Naive B cell (primary cell): ENCODE results near the gene FAH. TPM values are rescaled to one million over a fixed set of nuclear protein-coding genes. Genes with fewer than 3 reads are reported as not detected.

Experiments used
- ATAC-seq, 2 donors: fragments of 150-1000 bp; cut with Tn5 transposase; 2 replicates each; pipeline ENCODE4 v1.10.0; 2021; ENCODE audit warnings: low read depth in 2 of 2, mild to moderate bottlenecking in 2 of 2, moderate library complexity in 2 of 2
- DNase-seq: peaks from one replicate; pipeline ENCODE4 v3.0.0; 2022
- H3K27ac Mint-ChIP-seq, 6 donors: one replicate each; pipeline ENCODE4 v1.8.0; 2020 to 2022; ENCODE audit warnings: mild to moderate bottlenecking in 6 of 6, mixed read lengths in 6 of 6, moderate library complexity in 5 of 6, inconsistent platforms in 2 of 6
- H3K27me3 Mint-ChIP-seq, 3 donors: one replicate each; pipeline ENCODE4 v1.8.0; 2021 to 2022; ENCODE audit warnings: mixed read lengths in 3 of 3, mild to moderate bottlenecking in 1 of 3
- H3K36me3 Mint-ChIP-seq, 2 donors: one replicate each; pipeline ENCODE4 v1.8.0; 2020 to 2022; ENCODE audit warnings: mixed read lengths in 2 of 2, inconsistent platforms in 1 of 2, mild to moderate bottlenecking in 1 of 2
- H3K4me1 Mint-ChIP-seq, 3 donors: one replicate each; pipeline ENCODE4 v1.8.0; 2020 to 2022; ENCODE audit warnings: mixed read lengths in 3 of 3, inconsistent platforms in 1 of 3, mild to moderate bottlenecking in 1 of 3, moderate library complexity in 1 of 3
- H3K4me3 Mint-ChIP-seq, 8 donors: one replicate each; pipeline ENCODE4 v1.8.0; 2020 to 2022; ENCODE audit warnings: mild to moderate bottlenecking in 8 of 8, mixed read lengths in 8 of 8, moderate library complexity in 8 of 8, inconsistent platforms in 2 of 8
- H3K9me3 Mint-ChIP-seq, 7 donors: one replicate each; pipeline ENCODE4 v1.8.0; 2020 to 2022; ENCODE audit warnings: mixed read lengths in 7 of 7, mild to moderate bottlenecking in 5 of 7, inconsistent platforms in 2 of 7, moderate library complexity in 1 of 7
- polyA plus RNA-seq, 6 donors: library from polyadenylated mRNA; unstranded; fragments of 300-500 nt; fragmentation: Illumina TruSeq; gene quantifications; one replicate each; pipeline ENCODE4 v1.2.3, GENCODE V29; 2021; ENCODE audit warnings: low read depth in 6 of 6

Gene FAH
- polyA plus RNA-seq, 6 donors from 2014 or later: 0.58 to 1.7 (median 0.97) TPM; not detected in 1

DNA sequence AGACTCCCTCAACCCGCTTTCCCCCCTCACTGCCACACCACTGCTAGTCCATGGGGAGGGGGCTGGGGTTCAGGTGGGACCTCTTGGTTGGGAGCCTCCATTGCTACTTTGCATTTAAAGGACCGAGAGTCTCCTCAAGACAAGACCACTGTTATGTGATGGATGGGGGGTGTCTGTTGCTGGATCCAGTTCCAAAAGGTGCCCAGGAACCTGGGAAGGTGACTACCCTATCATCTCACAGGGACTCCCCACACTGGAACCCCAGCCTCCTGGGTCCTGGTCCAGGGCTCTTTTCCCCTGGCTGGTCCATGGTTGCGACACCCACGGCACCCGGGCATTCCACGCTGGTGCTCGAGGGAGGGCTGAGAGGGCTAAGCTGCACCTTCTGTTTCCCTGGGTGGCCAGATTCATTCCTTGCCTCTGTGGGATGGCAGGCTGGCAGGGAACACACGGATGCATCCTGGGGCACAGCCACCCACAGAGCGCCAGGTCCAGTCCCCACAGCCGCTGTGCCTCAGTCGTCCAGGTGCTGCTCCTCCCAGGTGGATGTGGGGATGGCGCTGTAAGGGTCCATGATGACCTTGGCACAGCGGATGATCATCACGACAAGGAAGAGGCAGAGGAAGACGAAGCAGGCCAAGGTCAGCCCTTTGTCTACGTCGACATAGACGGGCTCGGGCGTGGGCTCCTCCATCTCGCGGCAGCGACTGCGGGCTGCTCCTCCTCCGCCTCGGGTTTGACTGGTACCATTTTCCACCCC, 48.6 kb downstream of the FAH start:
- DNase-seq (no peak), ATAC-seq (no peak)
- Mint-ChIP-seq H3K4me1 (no peaks in the 10 kb centered on the region), H3K9me3 (peaks cover 0 to 2% (median 0%) of the 10 kb centered on the region in 7 donors), H3K36me3 (no peaks in the 10 kb centered on the region), H3K4me3 (no peak overlapping the region), H3K27ac (no peak overlapping the region), H3K27me3 (peaks cover under 1 to 39% (median 32%) of the 10 kb centered on the region in 3 donors)

DNA sequence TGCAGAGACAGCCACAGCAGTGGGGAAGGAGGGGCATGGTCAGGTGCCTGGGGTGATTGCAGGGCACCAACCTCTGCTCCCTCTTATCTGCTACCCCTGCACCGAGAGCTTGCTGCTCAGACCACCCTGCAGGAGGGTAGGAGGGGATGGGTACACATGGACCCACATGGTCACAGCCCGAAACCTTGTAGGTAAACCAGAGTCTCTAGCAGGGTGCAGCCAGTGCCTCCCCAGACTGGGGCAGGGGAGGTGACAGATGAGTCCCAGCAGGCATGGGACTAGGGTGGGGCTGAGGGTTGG, 49.2 kb downstream of the FAH start:
- Mint-ChIP-seq H3K4me1 (no peaks in the 10 kb centered on the region), H3K4me3 (no peak overlapping the region), H3K27me3 (peaks cover 6 to 45% (median 37%) of the 10 kb centered on the region in 3 donors), H3K27ac (no peak overlapping the region), H3K9me3 (peaks cover 0 to 2% (median 0%) of the 10 kb centered on the region in 7 donors), H3K36me3 (no peaks in the 10 kb centered on the region)
- DNase-seq (no peak), ATAC-seq (no peak)

DNA sequence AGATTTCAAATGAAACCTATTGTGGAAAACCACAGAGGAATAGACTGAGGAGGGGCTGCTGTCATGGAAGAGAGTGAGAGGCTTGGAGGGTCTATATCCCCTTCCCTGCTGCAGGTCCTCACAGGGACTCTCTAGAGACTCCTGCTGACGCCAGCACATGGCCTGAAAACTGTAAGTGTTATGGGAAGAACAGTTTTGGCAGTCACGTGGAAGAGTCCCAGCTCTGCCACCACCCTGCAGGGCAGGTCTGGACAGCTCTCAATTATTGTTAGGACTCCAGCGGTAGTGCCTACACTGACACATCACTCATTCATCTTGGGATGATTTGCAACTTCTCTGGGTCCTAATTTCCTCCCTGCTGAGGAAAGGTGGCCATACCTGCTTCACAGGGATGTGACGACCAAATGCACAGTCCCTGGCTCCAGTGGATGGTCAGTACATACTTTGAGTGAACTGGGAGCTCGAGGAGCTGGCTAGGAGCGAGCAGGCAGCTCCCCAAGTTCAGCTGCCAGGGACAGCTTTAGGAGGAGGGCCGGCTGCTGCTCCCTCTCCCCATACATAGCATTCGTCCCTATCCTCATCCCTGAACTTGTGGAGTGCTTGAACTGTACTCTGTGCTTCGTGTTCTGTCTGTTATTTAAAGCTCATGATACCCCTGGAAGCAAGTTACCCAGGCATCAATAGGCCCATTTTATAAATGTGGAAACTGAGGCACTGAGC, 50.0 kb downstream of the FAH start:
- peaks cover 10 to 53% (median 41%) of the 10 kb centered on the region in 3 donors for H3K27me3 Mint-ChIP-seq
- no peaks in the 10 kb centered on the region for H3K9me3 Mint-ChIP-seq

DNA sequence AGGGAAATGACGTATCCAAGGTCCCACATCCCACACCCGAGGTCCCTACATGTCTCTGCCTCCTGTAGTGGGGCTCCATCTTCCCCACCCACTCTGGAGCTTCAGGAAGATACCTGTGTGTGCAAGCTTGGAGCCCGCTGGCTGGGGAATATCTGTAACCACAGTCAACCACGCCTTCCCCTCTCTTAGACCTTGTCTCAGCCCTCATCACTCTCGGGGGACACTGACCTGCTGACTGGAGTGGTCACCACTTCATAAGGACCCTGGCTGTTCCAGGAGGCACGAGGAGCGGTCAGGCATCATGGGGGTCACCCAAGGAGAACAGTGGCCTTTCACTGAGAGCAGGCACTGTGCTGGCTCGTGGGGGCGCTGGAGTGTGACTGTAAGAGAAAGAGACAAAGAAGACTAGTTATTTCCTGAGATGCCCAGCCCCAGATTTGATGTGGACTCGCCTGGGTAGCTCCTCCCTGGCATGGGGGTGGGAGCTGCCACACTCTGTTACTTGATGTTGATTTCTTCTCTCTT, 50.6 kb downstream of the FAH start:
- no peak for DNase-seq
- H3K4me3 Mint-ChIP-seq: peak overlapping the region in 1 of 8 donors; percentile 41
- H3K27me3 Mint-ChIP-seq: peaks cover 13 to 55% (median 41%) of the 10 kb centered on the region in 3 donors
- H3K27ac Mint-ChIP-seq: no peak overlapping the region
- H3K36me3 Mint-ChIP-seq: no peaks in the 10 kb centered on the region
- no peaks in the 10 kb centered on the region for H3K9me3 Mint-ChIP-seq
- no peaks in the 10 kb centered on the region for H3K4me1 Mint-ChIP-seq
- ATAC-seq: no peak

More for the DNA sequence above, 50.0 kb downstream of the FAH start:
- DNase-seq (no peak), ATAC-seq (no peak)
- Mint-ChIP-seq H3K4me1 (no peaks in the 10 kb centered on the region), H3K36me3 (no peaks in the 10 kb centered on the region), H3K4me3 (no peak overlapping the region), H3K27ac (peak overlapping the region in 1 of 6 donors; percentile 42)

DNA sequence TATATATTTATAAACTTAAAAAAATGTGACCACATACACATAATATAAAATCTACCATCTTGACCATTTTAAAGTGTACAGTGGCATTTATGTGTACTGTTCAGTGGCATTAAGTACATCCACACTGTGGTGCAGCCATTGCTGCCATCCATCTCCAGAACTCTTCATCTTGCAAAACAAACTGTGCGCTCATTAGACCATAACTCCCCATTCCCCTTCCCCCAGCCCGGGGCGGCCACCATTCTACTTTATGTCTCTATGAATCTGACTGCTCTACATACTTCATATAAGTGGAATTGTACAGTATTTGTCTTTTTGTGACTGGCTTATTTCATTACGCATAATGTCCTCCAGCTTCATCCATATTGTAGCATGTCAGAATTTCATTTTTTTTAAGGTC, 51.4 kb downstream of the FAH start:
- H3K4me1 Mint-ChIP-seq: no peaks in the 10 kb centered on the region
- H3K9me3 Mint-ChIP-seq: no peaks in the 10 kb centered on the region
- H3K27ac Mint-ChIP-seq: no peak overlapping the region
- no peaks in the 10 kb centered on the region for H3K36me3 Mint-ChIP-seq
- no peak for DNase-seq
- peaks cover 13 to 51% (median 41%) of the 10 kb centered on the region in 3 donors for H3K27me3 Mint-ChIP-seq
- no peak for ATAC-seq
- H3K4me3 Mint-ChIP-seq: no peak overlapping the region

DNA sequence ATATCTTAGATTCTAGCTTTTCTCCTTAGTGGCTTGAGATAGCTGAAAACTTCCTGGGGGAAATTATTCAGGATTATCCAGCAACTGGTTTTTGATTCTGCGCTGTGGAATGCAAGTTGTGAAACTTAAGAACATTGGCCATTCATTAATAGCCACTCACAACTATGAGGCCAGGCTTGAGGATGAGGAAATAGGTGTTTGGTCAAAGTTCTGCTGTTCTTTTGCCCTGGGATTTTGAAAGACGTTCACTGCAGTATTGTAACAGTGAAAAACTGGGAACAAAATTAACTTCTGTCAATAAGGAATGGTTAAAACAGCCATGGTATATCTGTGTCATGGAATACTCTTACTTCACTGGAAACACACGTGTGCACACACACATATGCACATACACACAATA, 55.1 kb downstream of the FAH start:
- Mint-ChIP-seq H3K36me3 (no peaks in the 10 kb centered on the region), H3K4me1 (no peaks in the 10 kb centered on the region), H3K27me3 (peaks cover 13 to 48% (median 38%) of the 10 kb centered on the region in 3 donors), H3K4me3 (no peak overlapping the region), H3K27ac (no peak overlapping the region), H3K9me3 (no peaks in the 10 kb centered on the region)
- no peak for DNase-seq
- no peak for ATAC-seq

DNA sequence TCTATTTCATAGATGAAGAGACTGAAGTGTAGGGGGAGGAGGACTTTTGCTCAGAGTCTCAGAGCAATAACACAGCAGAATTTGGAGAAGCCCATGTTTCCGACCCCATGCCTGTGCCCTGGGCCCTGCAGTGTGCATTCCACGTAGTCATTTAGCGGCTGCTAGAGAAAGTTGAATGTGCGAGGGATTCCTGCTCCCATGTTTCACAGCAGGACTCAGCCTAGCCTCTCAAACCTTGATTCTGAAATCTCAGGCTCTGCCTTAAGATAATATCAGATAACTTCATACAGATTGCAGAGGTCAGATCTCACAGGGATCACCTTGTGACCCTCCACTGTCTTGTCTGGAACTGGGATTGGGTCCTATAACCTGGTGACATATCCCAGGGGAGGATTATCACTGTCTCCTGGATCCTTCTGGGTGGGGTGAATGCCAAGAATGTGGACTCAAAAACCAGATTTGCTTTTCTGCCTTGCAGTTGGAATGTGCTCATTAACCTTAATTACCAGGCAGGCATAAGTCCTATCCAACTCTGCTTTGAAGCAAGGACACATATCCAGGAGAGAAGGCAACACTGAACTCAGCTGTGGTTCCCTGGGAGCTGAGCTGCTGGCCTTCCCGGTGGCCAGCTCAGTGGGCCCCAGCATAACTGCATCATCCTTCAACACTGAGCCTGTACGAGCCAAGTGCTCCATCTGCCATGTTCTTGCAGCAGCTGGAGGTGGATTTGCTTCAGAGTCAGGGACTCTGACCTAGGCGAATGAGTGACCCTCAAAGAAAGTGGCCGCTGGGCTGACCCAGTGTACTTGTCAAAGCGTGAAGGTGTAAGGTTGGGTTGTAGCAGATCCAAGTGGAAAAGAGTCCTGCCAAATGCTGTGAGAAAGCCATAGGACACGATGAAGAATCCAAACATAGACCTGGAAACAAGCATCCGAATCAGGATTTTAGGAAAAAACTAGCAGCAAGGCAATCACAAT, 56.2 kb downstream of the FAH start:
- Mint-ChIP-seq H3K27me3 (peaks cover 22 to 57% (median 48%) of the 10 kb centered on the region in 3 donors), H3K36me3 (no peaks in the 10 kb centered on the region), H3K27ac (no peak overlapping the region), H3K9me3 (peaks cover 0 to 6% (median 0%) of the 10 kb centered on the region in 7 donors), H3K4me3 (no peak overlapping the region), H3K4me1 (no peaks in the 10 kb centered on the region)
- no peak for DNase-seq
- ATAC-seq: no peak

DNA sequence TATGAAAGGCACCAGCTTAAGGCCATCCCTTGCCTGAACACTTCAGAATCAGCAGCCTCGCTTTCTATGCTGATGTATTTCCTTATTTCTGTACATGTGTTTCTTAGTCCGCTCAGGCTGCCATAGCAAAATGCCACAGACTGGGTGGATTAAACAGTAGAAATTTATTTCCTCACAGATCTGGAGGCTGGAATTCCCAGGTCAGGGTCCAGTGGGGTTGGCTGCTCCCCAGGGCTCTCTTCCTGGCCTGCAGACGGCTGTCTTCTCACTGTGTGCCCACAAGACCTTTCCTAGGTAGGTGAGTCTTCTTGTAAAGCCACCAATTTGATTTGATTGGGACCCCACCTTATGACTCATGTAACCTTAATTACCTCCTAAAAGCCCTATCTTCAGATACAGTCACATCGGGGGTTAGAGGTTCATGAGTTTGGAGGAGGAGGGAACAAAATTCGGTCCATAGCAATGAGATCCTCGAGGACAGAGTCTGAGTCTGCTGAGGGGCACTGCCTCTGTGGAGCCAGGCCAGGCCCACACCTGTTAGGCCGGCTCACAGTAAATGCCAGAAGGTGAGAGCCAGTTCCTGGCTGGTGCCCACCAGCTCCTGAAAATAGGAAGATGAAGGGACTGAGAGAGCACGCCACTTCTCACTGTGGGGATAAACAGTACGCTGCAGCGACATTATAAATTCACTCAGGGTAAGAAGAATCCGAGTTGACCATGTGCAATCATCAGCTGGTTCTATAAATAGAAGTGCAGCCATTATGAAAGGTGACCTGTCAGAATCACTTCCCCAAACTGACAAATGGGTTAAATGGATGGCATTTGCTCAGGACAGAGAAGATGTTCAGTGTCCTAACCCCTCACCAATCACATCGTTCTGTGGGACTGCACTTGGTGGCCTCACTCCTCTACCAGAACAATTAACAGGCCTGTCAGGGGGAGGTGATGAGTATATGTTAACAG, 58.1 kb downstream of the FAH start:
- H3K4me1 Mint-ChIP-seq: no peaks in the 10 kb centered on the region
- H3K27ac Mint-ChIP-seq: peak overlapping the region in 1 of 6 donors; percentile 8
- H3K36me3 Mint-ChIP-seq: no peaks in the 10 kb centered on the region
- H3K9me3 Mint-ChIP-seq: peaks cover 0 to 6% (median 0%) of the 10 kb centered on the region in 7 donors
- H3K27me3 Mint-ChIP-seq: peaks cover 22 to 54% (median 41%) of the 10 kb centered on the region in 3 donors
- no peak for DNase-seq
- H3K4me3 Mint-ChIP-seq: no peak overlapping the region
- ATAC-seq: no peak

DNA sequence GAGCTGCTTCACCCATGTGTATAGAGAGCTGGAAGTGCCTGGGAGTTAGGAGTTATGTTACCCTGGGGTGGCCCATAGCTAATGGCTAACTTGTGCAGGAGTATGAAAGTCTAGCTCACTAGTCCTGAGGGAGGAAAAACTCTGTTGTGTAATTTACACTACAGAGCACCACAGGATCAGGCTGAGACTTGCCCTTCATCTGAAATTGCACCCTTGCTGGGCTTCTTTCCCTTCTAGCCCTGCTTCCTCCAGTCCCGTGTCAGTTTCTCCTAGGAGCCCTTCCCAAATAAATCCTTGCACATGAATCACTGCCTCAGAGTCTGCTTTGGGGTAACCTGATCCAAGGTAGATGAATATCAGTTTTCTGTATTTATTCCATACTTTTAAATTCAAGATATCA, 59.2 kb downstream of the FAH start:
- Mint-ChIP-seq H3K36me3 (no peaks in the 10 kb centered on the region), H3K27me3 (peaks cover 20 to 54% (median 30%) of the 10 kb centered on the region in 3 donors), H3K9me3 (peaks cover 0 to 6% (median 0%) of the 10 kb centered on the region in 7 donors), H3K4me3 (no peak overlapping the region), H3K27ac (no peak overlapping the region), H3K4me1 (no peaks in the 10 kb centered on the region)
- DNase-seq (no peak), ATAC-seq (no peak)

DNA sequence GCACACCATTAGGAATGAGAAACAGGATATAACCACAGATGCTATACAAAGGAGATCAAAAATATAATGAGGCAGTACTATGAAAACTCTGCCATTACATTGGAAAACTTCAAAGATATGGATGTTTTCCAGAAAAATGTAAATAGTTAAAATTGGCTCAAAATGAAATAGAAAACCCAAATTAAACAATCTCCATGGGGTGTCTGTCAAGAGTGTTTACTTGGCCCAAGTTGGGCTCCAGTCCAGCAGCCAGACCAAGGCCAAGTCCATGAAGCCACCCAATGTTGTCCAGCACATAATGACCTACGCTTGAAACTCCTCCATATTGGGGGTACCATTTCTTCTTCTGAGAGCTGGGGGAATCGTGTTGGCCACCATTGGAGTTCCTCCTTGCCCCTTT, 62.1 kb downstream of the FAH start:
- no peak for DNase-seq
- no peaks in the 10 kb centered on the region for H3K4me1 Mint-ChIP-seq
- peaks cover 0 to 6% (median 0%) of the 10 kb centered on the region in 7 donors for H3K9me3 Mint-ChIP-seq
- no peaks in the 10 kb centered on the region for H3K36me3 Mint-ChIP-seq
- peaks cover 11 to 43% (median 13%) of the 10 kb centered on the region in 3 donors for H3K27me3 Mint-ChIP-seq
- no peak overlapping the region for H3K27ac Mint-ChIP-seq
- ATAC-seq: no peak
- no peak overlapping the region for H3K4me3 Mint-ChIP-seq

DNA sequence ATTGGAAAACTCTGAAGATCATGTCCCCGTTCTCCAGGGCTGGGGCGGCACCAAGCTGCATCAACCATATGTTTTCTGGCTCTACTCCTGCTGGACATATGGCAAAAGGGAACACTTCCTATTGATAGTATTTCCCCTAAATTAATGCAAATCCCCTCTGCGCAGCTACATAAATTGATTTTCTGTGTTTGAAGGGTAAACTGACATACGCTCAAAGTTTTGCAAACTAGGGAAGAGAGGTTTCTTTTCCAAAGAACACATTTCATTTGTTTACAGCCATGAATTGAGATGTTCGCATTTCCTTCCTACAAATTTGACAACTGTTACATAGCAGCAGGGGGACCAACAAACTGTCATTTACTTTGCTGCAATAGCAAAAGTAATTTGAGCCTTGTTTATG, 63.3 kb downstream of the FAH start:
- ATAC-seq: no peak
- no peak for DNase-seq
- no peaks in the 10 kb centered on the region for H3K4me1 Mint-ChIP-seq
- peaks cover 11 to 34% (median 13%) of the 10 kb centered on the region in 3 donors for H3K27me3 Mint-ChIP-seq
- no peaks in the 10 kb centered on the region for H3K36me3 Mint-ChIP-seq
- no peak overlapping the region for H3K4me3 Mint-ChIP-seq
- H3K27ac Mint-ChIP-seq: no peak overlapping the region
- peaks cover 0 to 6% (median 0%) of the 10 kb centered on the region in 7 donors for H3K9me3 Mint-ChIP-seq

DNA sequence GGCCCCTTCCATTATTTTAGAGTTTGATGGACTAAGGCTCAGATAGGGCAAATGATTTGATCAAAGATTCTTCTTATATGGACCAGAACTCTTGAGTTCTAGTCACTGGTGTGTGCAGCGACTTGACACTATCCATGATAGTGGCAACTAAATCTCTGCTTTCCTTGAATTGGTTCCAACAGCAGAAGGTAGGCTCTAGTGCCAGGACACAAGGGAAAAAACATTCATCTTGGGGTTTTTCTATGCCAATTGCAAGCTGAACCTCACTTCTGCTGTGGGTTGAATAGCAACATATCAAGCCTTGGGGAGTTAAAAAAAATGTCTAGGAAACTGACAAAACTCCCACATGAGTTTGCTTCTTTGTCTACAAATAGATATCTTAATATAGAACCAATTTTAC, 64.1 kb downstream of the FAH start:
- DNase-seq (no peak), ATAC-seq (no peak)
- H3K9me3 Mint-ChIP-seq: peaks cover 0 to 6% (median 0%) of the 10 kb centered on the region in 7 donors
- no peaks in the 10 kb centered on the region for H3K36me3 Mint-ChIP-seq
- H3K4me1 Mint-ChIP-seq: no peaks in the 10 kb centered on the region
- no peak overlapping the region for H3K4me3 Mint-ChIP-seq
- H3K27me3 Mint-ChIP-seq: peaks cover 11 to 33% (median 13%) of the 10 kb centered on the region in 3 donors
- H3K27ac Mint-ChIP-seq: no peak overlapping the region
